HepG2 (cell line): ENCODE data around the gene DDAH1. TPM values are rescaled to one million over a fixed set of nuclear protein-coding genes. Genes with fewer than 3 reads are reported as not detected.
A peak's percentile ranks its signal among the peaks of the same experiment; 100 is the strongest.

Source experiments
- AHR ChIP-seq: IDR thresholded peaks from 2 replicates; pipeline ENCODE4 v1.6.1; 2018; ENCODE audit warnings: missing genetic modification reagents, missing compliant biosample characterization
- BRCA1 ChIP-seq: sonication (generic); formaldehyde crosslinking; IDR thresholded peaks from 2 replicates; pipeline ENCODE4 v1.4.0; 2020; ENCODE audit warnings: missing genetic modification reagents
- CREM ChIP-seq, 2 experiments: sonication (generic) in 1 of 2; formaldehyde crosslinking in 1 of 2; IDR thresholded peaks; 2 replicates each; pipeline versions ENCODE4 v1.4.0 to v1.6.1; 2016 to 2020; ENCODE audit warnings: antibody characterized with exemption in 1 of 2, mild to moderate bottlenecking in 1 of 2, missing genetic modification reagents in 1 of 2
- E2F1 ChIP-seq: sonication (generic); formaldehyde crosslinking; IDR thresholded peaks from 2 replicates; pipeline ENCODE4 v1.5.0; 2020; ENCODE audit warnings: missing genetic modification reagents
- HMG20A ChIP-seq: IDR thresholded peaks from 2 replicates; pipeline ENCODE4 v1.6.1; 2016; ENCODE audit warnings: borderline replicate concordance
- MIXL1 ChIP-seq: IDR thresholded peaks from 2 replicates; pipeline ENCODE4 v1.6.1; 2016
- MTF2 ChIP-seq: sonication (generic); formaldehyde crosslinking; IDR thresholded peaks from 2 replicates; pipeline ENCODE4 v1.5.0; 2020; ENCODE audit warnings: missing genetic modification reagents, borderline replicate concordance
- POLR2A ChIP-seq, 2 experiments: IDR thresholded peaks; 2 replicates each; pipeline ENCODE4 v1.6.1; 2011; ENCODE audit warnings: low read depth in 2 of 2, low read length in 2 of 2, mild to moderate bottlenecking in 1 of 2, moderate library complexity in 1 of 2; ENCODE audit not compliant: insufficient read depth in 1 of 2
- SIX1 ChIP-seq: sonication (generic); formaldehyde crosslinking; IDR thresholded peaks from 2 replicates; pipeline ENCODE4 v1.4.0; 2020; ENCODE audit warnings: missing genetic modification reagents, borderline replicate concordance
- SNAI1 ChIP-seq: sonication (generic); formaldehyde crosslinking; IDR thresholded peaks from 2 replicates; pipeline ENCODE4 v1.5.0; 2020; ENCODE audit warnings: mild to moderate bottlenecking, missing genetic modification reagents, borderline replicate concordance
- SOX5 ChIP-seq: IDR thresholded peaks from 2 replicates; pipeline ENCODE4 v1.6.1; 2016; ENCODE audit warnings: borderline replicate concordance
- TBX2 ChIP-seq: sonication (generic); formaldehyde crosslinking; IDR thresholded peaks from 2 replicates; pipeline ENCODE4 v1.5.0; 2020; ENCODE audit warnings: missing genetic modification reagents, mild to moderate bottlenecking, borderline replicate concordance
- ZBTB7A ChIP-seq: sonication (generic); formaldehyde crosslinking; IDR thresholded peaks from 2 replicates; pipeline ENCODE4 v1.8.0; 2022; ENCODE audit warnings: mild to moderate bottlenecking, missing genetic modification reagents
- ZEB1 ChIP-seq: IDR thresholded peaks from 2 replicates; pipeline ENCODE4 v1.6.1; 2012; ENCODE audit warnings: mild to moderate bottlenecking, low read depth, inconsistent platforms; ENCODE audit not compliant: insufficient replicate concordance
- ZFP41 ChIP-seq: sonication (generic); formaldehyde crosslinking; IDR thresholded peaks from 2 replicates; pipeline ENCODE4 v1.4.0; 2020; ENCODE audit warnings: mild to moderate bottlenecking, missing genetic modification reagents, borderline replicate concordance
- ZMYM4 ChIP-seq: sonication (generic); formaldehyde crosslinking; IDR thresholded peaks from 2 replicates; pipeline ENCODE4 v1.8.1; 2023; ENCODE audit warnings: mild to moderate bottlenecking, missing genetic modification reagents
- ZNF430 ChIP-seq: sonication (generic); formaldehyde crosslinking; IDR thresholded peaks from 2 replicates; pipeline ENCODE4 v1.9.0; 2021; ENCODE audit warnings: mild to moderate bottlenecking, missing genetic modification reagents
- ZNF530 ChIP-seq: sonication (generic); formaldehyde crosslinking; IDR thresholded peaks from 2 replicates; pipeline ENCODE4 v1.5.0; 2020; ENCODE audit warnings: low read depth, mild to moderate bottlenecking, missing genetic modification reagents
- ZNF552 ChIP-seq: sonication (generic); formaldehyde crosslinking; IDR thresholded peaks from 2 replicates; pipeline ENCODE4 v1.9.0; 2022; ENCODE audit warnings: missing genetic modification reagents, mild to moderate bottlenecking, borderline replicate concordance
- ZSCAN9 ChIP-seq: IDR thresholded peaks from 2 replicates; pipeline ENCODE4 v1.6.1; 2016; ENCODE audit warnings: borderline replicate concordance
- polyA plus RNA-seq, 8 experiments: library from polyadenylated mRNA; depleted of rRNA in 3 of 8; stranded (reverse) in 7 of 8; unstranded in 1 of 8; fragments of >200 nt; fragmentation: Illumina TruSeq in 4 of 8; extraction: Trizol in 4 of 8; gene quantifications; 2 replicates each; pipeline versions ENCODE4 v1.2.1 to v1.2.3, GENCODE V29; 2011 to 2016; ENCODE audit warnings: low read depth in 4 of 8, missing spikeins in 1 of 8, mixed read lengths in 1 of 8; ENCODE audit not compliant: insufficient read depth in 1 of 8
- total RNA-seq, 5 experiments: library from RNA; depleted of rRNA; stranded (reverse); fragments of >200 nt; fragmentation: Illumina TruSeq; extraction: Trizol; gene quantifications; 2 replicates each; pipeline ENCODE4 v1.2.3, GENCODE V29; 2016; ENCODE audit warnings: low read depth in 1 of 5
- TF ChIP-seq, protein P1 (sequence below): sonication (generic); formaldehyde crosslinking; IDR thresholded peaks from 2 replicates; pipeline ENCODE4 v1.4.0; 2020; ENCODE audit warnings: low read depth, mild to moderate bottlenecking, missing genetic modification reagents
- TF ChIP-seq, protein P2 (sequence below): sonication (generic); formaldehyde crosslinking; IDR thresholded peaks from 2 replicates; pipeline ENCODE4 v1.4.0; 2020; ENCODE audit warnings: mild to moderate bottlenecking, missing genetic modification reagents
- TF ChIP-seq, protein P3 (sequence below): fragments of 450-650 bp; IDR thresholded peaks from 2 replicates; pipeline ENCODE4 v1.6.1; 2017; ENCODE audit warnings: mild to moderate bottlenecking

The DDAH1 gene
- total and polyA plus RNA-seq, 2 of the 13 experiments (the other 11 are each of a cell fraction or from before 2014, with no cell fraction given), result 39.7 to 64.4 TPM

GRCh38 chr1:85328713-85329397, 136.1 kb downstream of the DDAH1 start (continued):
- TF ChIP-seq ZEB1 (peak; percentile 42), ZSCAN9 (CRISPR knock-in tag) (peak; percentile 93; the same call in 1 of the 2 replicates), ZFP41 (CRISPR knock-in tag) (no peak), ZNF530 (no peak), BRCA1 (CRISPR knock-in tag) (no peak), E2F1 (CRISPR knock-in tag) (no peak), SOX5 (peak; percentile 98), SNAI1 (CRISPR knock-in tag) (no peak), MTF2 (CRISPR knock-in tag) (no peak), AHR (no peak), HMG20A (CRISPR knock-in tag) (peak; percentile 97), TBX2 (CRISPR knock-in tag) (peak; percentile 91), ZMYM4 (peak; percentile 88), ZBTB7A (CRISPR knock-in tag) (no peak), MIXL1 (CRISPR knock-in tag) (peak; percentile 92), ZNF552 (CRISPR knock-in tag) (no peak), CREM (IDR thresholded peaks at IDR 0.05) (peak; percentile 52), CREM (CRISPR knock-in tag; IDR thresholded peaks at IDR 0.05) (no peak), ZNF430 (CRISPR knock-in tag) (peak; percentile 52; the same call in 1 of the 2 replicates), SIX1 (CRISPR knock-in tag) (peak; percentile 56; the same call in 1 of the 2 replicates), POLR2A (IDR thresholded peaks at IDR 0.05; ENCODE audit: insufficient read depth in 1 of 2, low read depth in 2 of 2, low read length in 2 of 2) (no peak)
- TF ChIP-seq, protein P1, sequence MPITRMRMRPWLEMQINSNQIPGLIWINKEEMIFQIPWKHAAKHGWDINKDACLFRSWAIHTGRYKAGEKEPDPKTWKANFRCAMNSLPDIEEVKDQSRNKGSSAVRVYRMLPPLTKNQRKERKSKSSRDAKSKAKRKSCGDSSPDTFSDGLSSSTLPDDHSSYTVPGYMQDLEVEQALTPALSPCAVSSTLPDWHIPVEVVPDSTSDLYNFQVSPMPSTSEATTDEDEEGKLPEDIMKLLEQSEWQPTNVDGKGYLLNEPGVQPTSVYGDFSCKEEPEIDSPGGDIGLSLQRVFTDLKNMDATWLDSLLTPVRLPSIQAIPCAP (CRISPR knock-in tag), result no peak
- TF ChIP-seq, protein P2, sequence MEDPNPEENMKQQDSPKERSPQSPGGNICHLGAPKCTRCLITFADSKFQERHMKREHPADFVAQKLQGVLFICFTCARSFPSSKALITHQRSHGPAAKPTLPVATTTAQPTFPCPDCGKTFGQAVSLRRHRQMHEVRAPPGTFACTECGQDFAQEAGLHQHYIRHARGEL (CRISPR knock-in tag), result no peak
- TF ChIP-seq, protein P3, sequence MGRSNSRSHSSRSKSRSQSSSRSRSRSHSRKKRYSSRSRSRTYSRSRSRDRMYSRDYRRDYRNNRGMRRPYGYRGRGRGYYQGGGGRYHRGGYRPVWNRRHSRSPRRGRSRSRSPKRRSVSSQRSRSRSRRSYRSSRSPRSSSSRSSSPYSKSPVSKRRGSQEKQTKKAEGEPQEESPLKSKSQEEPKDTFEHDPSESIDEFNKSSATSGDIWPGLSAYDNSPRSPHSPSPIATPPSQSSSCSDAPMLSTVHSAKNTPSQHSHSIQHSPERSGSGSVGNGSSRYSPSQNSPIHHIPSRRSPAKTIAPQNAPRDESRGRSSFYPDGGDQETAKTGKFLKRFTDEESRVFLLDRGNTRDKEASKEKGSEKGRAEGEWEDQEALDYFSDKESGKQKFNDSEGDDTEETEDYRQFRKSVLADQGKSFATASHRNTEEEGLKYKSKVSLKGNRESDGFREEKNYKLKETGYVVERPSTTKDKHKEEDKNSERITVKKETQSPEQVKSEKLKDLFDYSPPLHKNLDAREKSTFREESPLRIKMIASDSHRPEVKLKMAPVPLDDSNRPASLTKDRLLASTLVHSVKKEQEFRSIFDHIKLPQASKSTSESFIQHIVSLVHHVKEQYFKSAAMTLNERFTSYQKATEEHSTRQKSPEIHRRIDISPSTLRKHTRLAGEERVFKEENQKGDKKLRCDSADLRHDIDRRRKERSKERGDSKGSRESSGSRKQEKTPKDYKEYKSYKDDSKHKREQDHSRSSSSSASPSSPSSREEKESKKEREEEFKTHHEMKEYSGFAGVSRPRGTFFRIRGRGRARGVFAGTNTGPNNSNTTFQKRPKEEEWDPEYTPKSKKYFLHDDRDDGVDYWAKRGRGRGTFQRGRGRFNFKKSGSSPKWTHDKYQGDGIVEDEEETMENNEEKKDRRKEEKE, result no peak
